A549 (cell line): Measurements from ENCODE around the gene KIF4B. TPM values are rescaled to one million over a fixed set of nuclear protein-coding genes. Genes with fewer than 3 reads are reported as not detected.

Experiments used
- ATAC-seq, 2 experiments: fragments of 200-7000 bp in 1 of 2; fragments of >200 bp in 1 of 2; cut with Nextera tagmentation in 1 of 2; cut with Tn5 transposase in 1 of 2; 3 replicates each; pipeline versions ENCODE4 v1.8.0 to v1.9.1; 2018 to 2020; ENCODE audit warnings: mild to moderate bottlenecking in 1 of 2, moderate library complexity in 1 of 2
- CTCF ChIA-PET: fragments of 300-600 bp; sonication (Branson Sonifier 250); formaldehyde crosslinking; extraction: SDS; loops from one replicate; lab custom pipeline; 2021; ENCODE audit warnings: antibody characterized with exemption, inconsistent platforms; lab: Yijun Ruan, JAX
- POLR2A ChIA-PET: fragments of 350-600 bp; formaldehyde crosslinking; extraction: SDS; loops from one replicate; lab custom pipeline; 2021; ENCODE audit warnings: antibody characterized with exemption, inconsistent platforms; lab: Yijun Ruan, JAX
- DNase-seq, 2 experiments: peaks; one replicate each; pipeline versions ENCODE4 v3.0.0 to v3.0.0-alpha.2; 2011 to 2016; ENCODE audit warnings: low read depth in 1 of 2, low spot score in 1 of 2
- FAIRE-seq: peaks from 2 replicates; lab custom pipeline; 2011; peaks lifted over from hg19 to GRCh38; lab: Jason Lieb, UNC
- H3K27ac ChIP-seq, 2 experiments: fragments of >200 bp; sonication (Bioruptor Twin); formaldehyde crosslinking; 3 replicates each; pipeline ENCODE4 v1.5.1; 2016 to 2017
- H3K4me1 ChIP-seq: fragments of >200 bp; sonication (Bioruptor Twin); formaldehyde crosslinking; 3 replicates; pipeline ENCODE4 v1.6.1; 2016
- H3K4me2 ChIP-seq: fragments of >200 bp; sonication (Bioruptor Twin); formaldehyde crosslinking; 3 replicates; pipeline ENCODE4 v1.6.1; 2016
- H3K4me3 ChIP-seq: fragments of >200 bp; sonication (Bioruptor Twin); formaldehyde crosslinking; 3 replicates; pipeline ENCODE4 v1.5.1; 2016
- H3K9me3 ChIP-seq: fragments of >200 bp; sonication (Bioruptor Twin); formaldehyde crosslinking; 3 replicates; pipeline ENCODE4 v1.6.1; 2016
- EHMT2 ChIP-seq: fragments of 200-600 bp; sonication (generic); IDR thresholded peaks from 2 replicates; pipeline ENCODE4 v1.6.1; 2016; ENCODE audit warnings: antibody characterized with exemption, low read depth, mild to moderate bottlenecking, moderate library complexity
- ESRRA ChIP-seq: fragments of 150-350 bp; IDR thresholded peaks from 2 replicates; pipeline ENCODE4 v1.6.1; 2014; ENCODE audit warnings: mild to moderate bottlenecking, low read length, borderline replicate concordance
- HOXA7 ChIP-seq: fragments of 250-450 bp; sonication (Bioruptor Pico); IDR thresholded peaks from 2 replicates; pipeline ENCODE4 v1.5.0; 2020; ENCODE audit warnings: mild to moderate bottlenecking, moderate library complexity
- HOXB5 ChIP-seq: fragments of 250-450 bp; sonication (Bioruptor Pico); IDR thresholded peaks from 2 replicates; pipeline ENCODE4 v1.5.0; 2020; ENCODE audit warnings: mild to moderate bottlenecking, moderate library complexity
- JUN ChIP-seq, 2 experiments: fragments of >200 bp; sonication (Bioruptor Twin); formaldehyde crosslinking; IDR thresholded peaks; 2 replicates in 1 of 2; 3 replicates in 1 of 2; pipeline ENCODE4 v1.6.1; 2016 to 2017
- KDM1A ChIP-seq: fragments of 200-600 bp; sonication (generic); IDR thresholded peaks from 2 replicates; pipeline ENCODE4 v1.6.1; 2016; ENCODE audit warnings: low read depth, mild to moderate bottlenecking
- MYC ChIP-seq: IDR thresholded peaks from 2 replicates; pipeline ENCODE4 v1.6.1; 2012; ENCODE audit warnings: mild to moderate bottlenecking, inconsistent platforms, low read length, improper control_type of control experiment, borderline replicate concordance
- NPAS2 ChIP-seq: fragments of 250-450 bp; sonication (Bioruptor Pico); IDR thresholded peaks from 2 replicates; pipeline ENCODE4 v1.8.0; 2022; ENCODE audit warnings: mild to moderate bottlenecking, moderate library complexity, borderline replicate concordance
- RAD21 ChIP-seq, 2 experiments: fragments of >200 bp in 1 of 2; sonication (Bioruptor Twin) in 1 of 2; formaldehyde crosslinking in 1 of 2; IDR thresholded peaks in 1 of 2; conservative IDR thresholded peaks in 1 of 2; 2 replicates in 1 of 2; 3 replicates in 1 of 2; pipeline ENCODE4 v1.6.1; 2012 to 2018; ENCODE audit warnings: inconsistent platforms in 1 of 2
- RARB ChIP-seq: fragments of 250-450 bp; sonication (Bioruptor Pico); IDR thresholded peaks from 2 replicates; pipeline ENCODE4 v1.8.0; 2021; ENCODE audit warnings: mild to moderate bottlenecking, moderate library complexity
- RCOR1 ChIP-seq: fragments of 150-350 bp; IDR thresholded peaks from 2 replicates; pipeline ENCODE4 v1.6.1; 2014; ENCODE audit warnings: antibody characterized with exemption, low read length, low read depth
- SMC3 ChIP-seq: fragments of >200 bp; sonication (Bioruptor Twin); formaldehyde crosslinking; IDR thresholded peaks from 3 replicates; pipeline ENCODE4 v1.6.1; 2018; ENCODE audit warnings: inconsistent platforms
- TP53 ChIP-seq: fragments of 250-450 bp; sonication (Bioruptor Pico); IDR thresholded peaks from 2 replicates; pipeline ENCODE4 v1.5.0; 2021; ENCODE audit warnings: mild to moderate bottlenecking, moderate library complexity
- ZC3H11A ChIP-seq: fragments of 450-650 bp; IDR thresholded peaks from 2 replicates; pipeline ENCODE4 v1.6.1; 2014; ENCODE audit warnings: antibody characterized with exemption, mild to moderate bottlenecking
- ZFP36 ChIP-seq: fragments of 450-650 bp; IDR thresholded peaks from 2 replicates; pipeline ENCODE4 v1.6.1; 2014; ENCODE audit warnings: borderline replicate concordance; ENCODE audit not compliant: partially characterized antibody
- WGBS: methylation state at CpG from one replicate; pipeline ENCODE4 v1.1.6; 2017; ENCODE audit errors: missing lambda C conversion rate; 5-methylcytosine and 5-hydroxymethylcytosine counted together
- polyA plus RNA-seq, 4 experiments: library from polyadenylated mRNA; depleted of rRNA in 3 of 4; stranded (reverse); fragments of >200 nt; fragmentation: RNase III in 1 of 4; extraction: RNeasy Plus Mini Kit Qiagen cat#74134 plus additional on column Dnase treatment in 1 of 4; gene quantifications; 2 replicates in 3 of 4; 3 replicates in 1 of 4; pipeline ENCODE4 v1.2.3, GENCODE V29; 2011 to 2017
- TF ChIP-seq, protein P1 (sequence below): IDR thresholded peaks from 2 replicates; pipeline ENCODE4 v1.6.1; 2012
- TF ChIP-seq, protein P2 (sequence below): fragments of >200 bp; sonication (Bioruptor Twin); formaldehyde crosslinking; IDR thresholded peaks from 3 replicates; pipeline ENCODE4 v1.5.1; 2016
- TF ChIP-seq, protein P3 (sequence below): fragments of 450-650 bp; IDR thresholded peaks from 2 replicates; pipeline ENCODE4 v1.6.1; 2014; ENCODE audit warnings: antibody characterized with exemption
- TF ChIP-seq, protein P4 (sequence below): IDR thresholded peaks from 2 replicates; pipeline ENCODE4 v1.6.1; 2012; ENCODE audit warnings: low read depth, borderline replicate concordance

The KIF4B gene
- polyA plus RNA-seq, 2 of the 4 experiments (the other 2 are of a cell fraction), result 0.05 to 0.13 TPM

DNA sequence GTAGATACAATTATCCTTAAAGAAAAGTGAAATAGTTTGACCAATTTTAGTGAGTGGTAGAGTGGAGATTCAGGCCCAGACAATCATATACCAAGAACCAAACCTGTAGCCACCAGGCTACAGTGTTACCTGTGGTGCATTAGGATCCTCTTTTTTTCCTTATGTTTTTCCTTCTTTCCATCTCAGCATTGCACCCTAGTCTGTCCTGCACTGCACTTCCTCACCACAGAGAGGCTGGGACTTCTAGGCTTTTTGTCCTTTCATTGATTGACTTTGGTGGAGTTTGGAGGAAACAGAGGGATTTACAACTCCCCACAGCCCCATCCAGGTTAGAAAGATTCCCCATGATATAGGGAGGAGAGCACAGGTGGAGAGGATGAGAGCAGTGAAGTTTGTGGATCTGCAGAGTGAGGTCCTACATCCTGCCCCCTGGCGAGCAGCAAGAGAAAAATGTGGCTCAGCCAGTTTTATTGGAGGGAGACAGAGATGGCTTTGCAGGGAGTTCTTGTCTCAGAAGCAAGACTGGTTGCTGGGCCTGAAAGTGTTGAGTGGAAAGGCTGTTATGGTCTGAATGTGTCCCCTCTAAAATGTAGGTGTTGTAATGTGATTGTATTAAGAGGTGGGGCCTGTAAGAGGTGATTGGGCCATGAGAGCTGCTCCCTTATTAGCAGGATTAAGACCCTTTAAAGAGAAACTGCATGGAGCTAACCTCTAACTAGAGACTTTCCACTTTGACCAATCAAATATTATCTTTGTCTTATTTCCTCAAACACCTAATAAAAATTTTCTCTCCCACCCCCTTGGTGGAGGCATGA is 36.2 kb downstream of the KIF4B start:
- TF ChIP-seq RARB (CRISPR knock-in tag) (no peak), ZC3H11A (no peak), EHMT2 (no peak), SMC3 (0 out of 3 replicates have a peak, but pooled peaks have one; percentile 14), RCOR1 (no peak), RAD21 (conservative IDR thresholded peaks at IDR 0.05 in 1 of 2, IDR thresholded peaks at IDR 0.05 in 1 of 2) (peak in 1 of 2 experiments; percentile 11; a peak in 1 of 5 replicates)
- TF ChIP-seq, protein P1, sequence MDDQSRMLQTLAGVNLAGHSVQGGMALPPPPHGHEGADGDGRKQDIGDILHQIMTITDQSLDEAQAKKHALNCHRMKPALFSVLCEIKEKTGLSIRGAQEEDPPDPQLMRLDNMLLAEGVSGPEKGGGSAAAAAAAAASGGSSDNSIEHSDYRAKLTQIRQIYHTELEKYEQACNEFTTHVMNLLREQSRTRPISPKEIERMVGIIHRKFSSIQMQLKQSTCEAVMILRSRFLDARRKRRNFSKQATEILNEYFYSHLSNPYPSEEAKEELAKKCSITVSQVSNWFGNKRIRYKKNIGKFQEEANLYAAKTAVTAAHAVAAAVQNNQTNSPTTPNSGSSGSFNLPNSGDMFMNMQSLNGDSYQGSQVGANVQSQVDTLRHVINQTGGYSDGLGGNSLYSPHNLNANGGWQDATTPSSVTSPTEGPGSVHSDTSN, result no peak
- TF ChIP-seq, protein P2, sequence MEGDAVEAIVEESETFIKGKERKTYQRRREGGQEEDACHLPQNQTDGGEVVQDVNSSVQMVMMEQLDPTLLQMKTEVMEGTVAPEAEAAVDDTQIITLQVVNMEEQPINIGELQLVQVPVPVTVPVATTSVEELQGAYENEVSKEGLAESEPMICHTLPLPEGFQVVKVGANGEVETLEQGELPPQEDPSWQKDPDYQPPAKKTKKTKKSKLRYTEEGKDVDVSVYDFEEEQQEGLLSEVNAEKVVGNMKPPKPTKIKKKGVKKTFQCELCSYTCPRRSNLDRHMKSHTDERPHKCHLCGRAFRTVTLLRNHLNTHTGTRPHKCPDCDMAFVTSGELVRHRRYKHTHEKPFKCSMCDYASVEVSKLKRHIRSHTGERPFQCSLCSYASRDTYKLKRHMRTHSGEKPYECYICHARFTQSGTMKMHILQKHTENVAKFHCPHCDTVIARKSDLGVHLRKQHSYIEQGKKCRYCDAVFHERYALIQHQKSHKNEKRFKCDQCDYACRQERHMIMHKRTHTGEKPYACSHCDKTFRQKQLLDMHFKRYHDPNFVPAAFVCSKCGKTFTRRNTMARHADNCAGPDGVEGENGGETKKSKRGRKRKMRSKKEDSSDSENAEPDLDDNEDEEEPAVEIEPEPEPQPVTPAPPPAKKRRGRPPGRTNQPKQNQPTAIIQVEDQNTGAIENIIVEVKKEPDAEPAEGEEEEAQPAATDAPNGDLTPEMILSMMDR, result peak; percentile 25; the same call in 2 of the 3 replicates
- H3K27ac ChIP-seq, result no peak overlapping the region
- DNase-seq, result peak in 1 of 2 experiments; percentile 31
- no peaks in the 10 kb centered on the region for H3K9me3 ChIP-seq
- H3K4me2 ChIP-seq, result no peak overlapping the region
- 5% methylated on average over 1 of the region's 1 CpG for WGBS
- peak; percentile 71 to 84; a peak in 5 of 6 replicates for ATAC-seq
- POLR2A ChIA-PET, result no interaction called here
- no peaks in the 10 kb centered on the region for H3K4me1 ChIP-seq
- CTCF ChIA-PET, result no interaction called here
- FAIRE-seq, result no peak
- no peak overlapping the region for H3K4me3 ChIP-seq

DNA sequence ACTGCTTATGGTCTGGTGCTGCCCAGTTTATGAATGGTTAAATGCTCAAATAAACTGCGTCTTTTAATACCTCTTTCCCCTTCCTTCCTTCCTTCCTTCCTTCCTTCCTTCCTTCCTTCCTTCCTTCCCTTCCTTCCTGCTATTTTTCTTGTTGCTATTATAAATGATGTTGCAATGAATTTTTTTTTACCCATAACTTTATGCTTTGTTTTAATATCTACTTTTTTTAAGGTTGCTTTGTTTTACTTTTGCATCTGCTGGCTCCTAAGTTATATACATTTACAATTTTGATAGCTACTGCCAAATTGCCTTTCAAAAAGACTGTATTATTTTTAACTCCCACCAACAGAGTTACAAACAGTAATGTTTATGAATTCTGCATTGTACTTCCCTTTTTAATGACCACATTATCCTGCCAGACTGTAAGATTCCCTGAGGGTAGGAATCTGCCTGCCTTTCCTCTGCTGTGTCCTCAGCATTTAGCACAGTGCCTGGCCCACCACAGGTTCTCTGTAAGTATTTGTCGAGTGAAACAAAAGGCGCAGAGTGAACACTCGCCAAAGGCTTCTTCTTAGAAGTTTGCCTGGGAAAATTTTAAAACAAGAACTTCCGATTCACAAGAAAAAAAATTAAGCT is 36.9 kb downstream of the KIF4B start:
- H3K4me2 ChIP-seq, result no peak overlapping the region
- CTCF ChIA-PET, result no interaction called here
- WGBS, result 77% methylated on average over 5 of the region's 5 CpGs
- no peaks in the 10 kb centered on the region for H3K9me3 ChIP-seq
- H3K4me1 ChIP-seq, result no peaks in the 10 kb centered on the region
- no peak for DNase-seq
- POLR2A ChIA-PET, result no interaction called here
- no peak overlapping the region for H3K4me3 ChIP-seq
- TF ChIP-seq TP53 (CRISPR knock-in tag), result no peak
- no peak for TF ChIP-seq ZFP36
- no peak for TF ChIP-seq HOXB5
- TF ChIP-seq ESRRA, result no peak
- TF ChIP-seq, protein P3, sequence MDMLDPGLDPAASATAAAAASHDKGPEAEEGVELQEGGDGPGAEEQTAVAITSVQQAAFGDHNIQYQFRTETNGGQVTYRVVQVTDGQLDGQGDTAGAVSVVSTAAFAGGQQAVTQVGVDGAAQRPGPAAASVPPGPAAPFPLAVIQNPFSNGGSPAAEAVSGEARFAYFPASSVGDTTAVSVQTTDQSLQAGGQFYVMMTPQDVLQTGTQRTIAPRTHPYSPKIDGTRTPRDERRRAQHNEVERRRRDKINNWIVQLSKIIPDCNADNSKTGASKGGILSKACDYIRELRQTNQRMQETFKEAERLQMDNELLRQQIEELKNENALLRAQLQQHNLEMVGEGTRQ, result no peak
- TF ChIP-seq RAD21 (conservative IDR thresholded peaks at IDR 0.05 in 1 of 2, IDR thresholded peaks at IDR 0.05 in 1 of 2), result no peak
- no peak for TF ChIP-seq RCOR1
- TF ChIP-seq EHMT2, result no peak
- TF ChIP-seq, protein P4, sequence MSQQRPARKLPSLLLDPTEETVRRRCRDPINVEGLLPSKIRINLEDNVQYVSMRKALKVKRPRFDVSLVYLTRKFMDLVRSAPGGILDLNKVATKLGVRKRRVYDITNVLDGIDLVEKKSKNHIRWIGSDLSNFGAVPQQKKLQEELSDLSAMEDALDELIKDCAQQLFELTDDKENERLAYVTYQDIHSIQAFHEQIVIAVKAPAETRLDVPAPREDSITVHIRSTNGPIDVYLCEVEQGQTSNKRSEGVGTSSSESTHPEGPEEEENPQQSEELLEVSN, result no peak
- TF ChIP-seq JUN (IDR thresholded peaks at IDR 0.05), result no peak
- no peak for TF ChIP-seq MYC
- TF ChIP-seq NPAS2 (CRISPR knock-in tag), result no peak
- TF ChIP-seq KDM1A, result no peak
- no peak for TF ChIP-seq HOXA7
- TF ChIP-seq ZC3H11A, result no peak
- ATAC-seq, result no peak
- no peak overlapping the region for H3K27ac ChIP-seq
- FAIRE-seq, result no peak
